OCI-LY3 (cell line): ENCODE data around the gene GSC2.

Experiments used
- H2AFZ ChIP-seq: fragments of 200-600, 300-600 bp; shearing (Covaris generic); 2 replicates; pipeline ENCODE4 v1.6.0; 2014; ENCODE audit warnings: antibody characterized with exemption, low read depth, low read length
- H3K27ac ChIP-seq: fragments of 200-600, 300-600 bp; sonication (generic); 2 replicates; pipeline ENCODE4 v1.5.1; 2014; ENCODE audit warnings: mild to moderate bottlenecking, low read length, moderate library complexity, mixed read lengths
- H3K27me3 ChIP-seq: fragments of 200-600, 300-600 bp; sonication (generic); 2 replicates; pipeline ENCODE4 v1.6.1; 2014; ENCODE audit warnings: low read depth, low read length, mixed read lengths
- H3K36me3 ChIP-seq: fragments of 200-600, 300-600 bp; sonication (generic); replicated peaks from 2 replicates; pipeline ENCODE3; 2014; ENCODE audit warnings: low read depth, low read length, mixed read lengths
- H3K4me1 ChIP-seq: fragments of 300-600, 200-600 bp; sonication (generic); 2 replicates; pipeline ENCODE4 v1.6.1; 2014; ENCODE audit warnings: low read length, mixed read lengths
- H3K4me2 ChIP-seq: fragments of 200-600, 300-600 bp; sonication (generic); 2 replicates; pipeline ENCODE4 v1.6.1; 2014; ENCODE audit warnings: low read length, mixed read lengths
- H3K4me3 ChIP-seq: fragments of 300-600, 200-600 bp; sonication (generic); 2 replicates; pipeline ENCODE4 v1.5.1; 2014; ENCODE audit warnings: antibody characterized with exemption, mild to moderate bottlenecking, low read length, moderate library complexity
- H3K79me2 ChIP-seq: fragments of 300-600, 200-600 bp; shearing (Covaris generic); 2 replicates; pipeline ENCODE4 v1.6.1; 2014; ENCODE audit warnings: mild to moderate bottlenecking, low read length, mixed read lengths
- H3K9ac ChIP-seq: fragments of 300-600, 200-600 bp; shearing (Covaris generic); 2 replicates; pipeline ENCODE4 v1.6.0; 2014; ENCODE audit warnings: mild to moderate bottlenecking, low read length, moderate library complexity
- H3K9me3 ChIP-seq: fragments of 200-600, 300-600 bp; shearing (Covaris generic); 2 replicates; pipeline ENCODE4 v1.6.1; 2014; ENCODE audit warnings: low read length, mixed read lengths; ENCODE audit not compliant: insufficient read depth
- H4K20me1 ChIP-seq: fragments of 200-600, 300-600 bp; sonication (generic); 2 replicates; pipeline ENCODE4 v1.6.1; 2016; ENCODE audit warnings: low read length, mixed read lengths; ENCODE audit not compliant: insufficient read depth
- EZH2phosphoT487 ChIP-seq: fragments of 200-600 bp; shearing (Covaris generic); IDR thresholded peaks from 2 replicates; pipeline ENCODE4 v1.6.1; 2018; ENCODE audit warnings: antibody characterized with exemption, mixed run types, low read depth
- TF ChIP-seq, protein P1 (sequence below): fragments of 200-600, 300-600 bp; sonication (generic); IDR thresholded peaks from 2 replicates; pipeline ENCODE4 v1.5.1; 2014; ENCODE audit warnings: antibody characterized with exemption, low read length, low read depth

Gene GSC2

DNA sequence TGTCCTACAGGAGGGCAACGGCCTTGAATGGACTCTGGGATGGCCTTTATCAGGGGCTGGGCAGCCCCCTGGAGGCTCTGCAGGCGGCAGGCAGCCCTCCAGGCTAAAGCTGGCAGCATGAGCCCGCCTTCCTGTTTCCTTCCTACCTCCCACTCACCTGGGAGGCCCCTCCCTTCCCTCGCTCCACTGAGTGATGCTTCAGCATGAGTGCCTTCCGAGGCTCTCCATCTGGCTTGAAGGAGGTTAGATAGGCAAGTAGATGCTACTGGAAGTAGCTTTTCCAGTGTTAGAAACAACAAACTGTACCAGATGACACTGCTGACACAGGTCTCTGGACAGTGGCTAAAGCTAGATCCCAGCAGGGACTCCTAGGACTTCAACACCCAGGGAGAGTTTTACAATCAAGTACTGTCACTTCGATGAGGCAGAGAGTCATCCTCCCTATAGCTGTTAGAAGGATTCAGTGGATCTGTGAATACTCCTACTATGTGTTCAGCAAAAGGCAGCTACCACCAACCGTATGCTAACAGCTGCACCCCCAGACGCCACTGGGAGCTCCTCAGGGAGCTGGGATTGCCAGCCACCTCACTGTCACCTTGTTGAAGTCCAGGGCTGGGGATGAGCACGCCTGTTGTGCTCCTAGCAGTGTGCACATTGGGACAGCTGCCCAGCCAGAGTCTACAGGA, 32.5 kb upstream of the GSC2 start:
- H3K4me2 ChIP-seq = no peak overlapping the region

DNA sequence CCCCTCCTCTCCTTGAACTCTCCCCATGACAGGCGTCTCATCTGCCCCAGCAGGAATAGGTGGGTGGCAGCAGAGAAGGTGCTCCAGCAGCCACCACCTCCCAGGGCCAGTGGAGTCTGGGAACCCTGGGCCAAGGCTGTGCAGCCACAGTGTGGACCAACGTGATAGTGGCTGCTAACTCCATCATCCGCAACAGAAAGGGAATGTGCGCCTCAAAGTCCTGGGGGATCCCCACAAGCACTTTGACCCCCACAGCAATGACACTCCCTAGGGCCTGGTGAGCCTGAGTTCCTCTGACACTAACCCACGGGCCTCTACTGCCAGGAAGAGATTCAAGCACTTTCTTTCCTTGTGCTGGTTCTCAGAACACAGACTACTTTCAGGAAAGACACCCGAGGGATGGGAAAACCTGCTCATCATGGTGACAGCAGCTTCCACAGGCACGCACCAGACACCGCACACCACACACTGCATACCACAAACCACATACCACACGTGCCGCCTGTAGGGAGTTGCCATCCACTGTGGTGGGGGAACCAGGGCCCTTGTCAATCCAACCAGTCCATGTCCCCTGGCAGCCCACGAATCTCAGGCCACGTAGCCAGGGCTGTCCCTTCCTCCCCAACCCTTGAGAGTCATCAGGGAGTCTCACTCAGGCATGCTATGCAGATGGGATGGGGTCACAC, 31.8 kb upstream of the GSC2 start:
- Histone ChIP-seq H3K4me2 (no peak overlapping the region), H3K27me3 (peaks cover 5% of the 10 kb centered on the region; the same call in 1 of the 2 replicates), H2AFZ (no peak overlapping the region), H3K4me3 (no peak overlapping the region), H3K27ac (no peak overlapping the region), H4K20me1 (no peaks in the 10 kb centered on the region), H3K9ac (no peak overlapping the region), H3K4me1 (peaks cover 13% of the 10 kb centered on the region), H3K9me3 (no peaks in the 10 kb centered on the region), H3K36me3 (no peaks in the 10 kb centered on the region), H3K79me2 (peaks cover 13% of the 10 kb centered on the region)
- TF ChIP-seq EZH2phosphoT487 = no peak
- TF ChIP-seq, protein P1, sequence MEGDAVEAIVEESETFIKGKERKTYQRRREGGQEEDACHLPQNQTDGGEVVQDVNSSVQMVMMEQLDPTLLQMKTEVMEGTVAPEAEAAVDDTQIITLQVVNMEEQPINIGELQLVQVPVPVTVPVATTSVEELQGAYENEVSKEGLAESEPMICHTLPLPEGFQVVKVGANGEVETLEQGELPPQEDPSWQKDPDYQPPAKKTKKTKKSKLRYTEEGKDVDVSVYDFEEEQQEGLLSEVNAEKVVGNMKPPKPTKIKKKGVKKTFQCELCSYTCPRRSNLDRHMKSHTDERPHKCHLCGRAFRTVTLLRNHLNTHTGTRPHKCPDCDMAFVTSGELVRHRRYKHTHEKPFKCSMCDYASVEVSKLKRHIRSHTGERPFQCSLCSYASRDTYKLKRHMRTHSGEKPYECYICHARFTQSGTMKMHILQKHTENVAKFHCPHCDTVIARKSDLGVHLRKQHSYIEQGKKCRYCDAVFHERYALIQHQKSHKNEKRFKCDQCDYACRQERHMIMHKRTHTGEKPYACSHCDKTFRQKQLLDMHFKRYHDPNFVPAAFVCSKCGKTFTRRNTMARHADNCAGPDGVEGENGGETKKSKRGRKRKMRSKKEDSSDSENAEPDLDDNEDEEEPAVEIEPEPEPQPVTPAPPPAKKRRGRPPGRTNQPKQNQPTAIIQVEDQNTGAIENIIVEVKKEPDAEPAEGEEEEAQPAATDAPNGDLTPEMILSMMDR = no peak

More for the DNA sequence above, 32.5 kb upstream of the GSC2 start:
- Histone ChIP-seq H4K20me1 (no peaks in the 10 kb centered on the region), H3K27ac (no peak overlapping the region), H2AFZ (no peak overlapping the region), H3K4me3 (no peak overlapping the region), H3K9me3 (no peaks in the 10 kb centered on the region), H3K4me1 (peaks cover 6% of the 10 kb centered on the region), H3K27me3 (peaks cover 5% of the 10 kb centered on the region; the same call in 1 of the 2 replicates), H3K79me2 (peaks cover 6% of the 10 kb centered on the region), H3K36me3 (no peaks in the 10 kb centered on the region), H3K9ac (no peak overlapping the region)
- TF ChIP-seq EZH2phosphoT487 = no peak
- TF ChIP-seq, protein P1 = no peak

GRCh38 chr22:19180740-19181410, 30.8 kb upstream of the GSC2 start:
- H3K4me1 ChIP-seq = peaks cover 13% of the 10 kb centered on the region
- H3K27ac ChIP-seq = no peak overlapping the region
- H4K20me1 ChIP-seq = no peaks in the 10 kb centered on the region
- H3K27me3 ChIP-seq = peaks cover 5% of the 10 kb centered on the region; the same call in 1 of the 2 replicates
- no peak overlapping the region for H3K4me2 ChIP-seq
- H3K36me3 ChIP-seq = peaks cover 3% of the 10 kb centered on the region
- H3K9me3 ChIP-seq = no peaks in the 10 kb centered on the region
- no peak overlapping the region for H3K9ac ChIP-seq
- H3K79me2 ChIP-seq = peaks cover 14% of the 10 kb centered on the region
- H3K4me3 ChIP-seq = no peak overlapping the region
- no peak overlapping the region for H2AFZ ChIP-seq
- TF ChIP-seq, protein P1 = no peak
- no peak for TF ChIP-seq EZH2phosphoT487

DNA sequence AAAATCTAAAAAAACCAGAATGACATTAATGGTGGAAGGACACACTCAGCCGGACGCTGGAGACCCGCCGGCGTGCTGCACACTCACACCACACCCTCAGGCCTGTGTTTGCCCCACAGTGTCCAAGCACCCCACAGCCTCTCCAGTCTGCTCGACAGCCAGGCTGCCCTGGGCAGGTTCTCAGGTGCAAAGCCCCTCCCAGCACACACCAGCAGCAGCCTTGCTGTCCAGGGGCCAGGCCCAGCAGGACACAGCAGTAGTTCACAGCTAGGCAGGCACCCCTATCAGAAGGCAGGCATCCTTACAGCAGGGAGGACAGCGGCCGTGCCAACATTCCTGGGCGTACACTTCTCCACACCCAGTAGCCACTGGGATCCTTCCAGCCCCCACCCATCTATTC, 30.1 kb upstream of the GSC2 start:
- H3K4me2 ChIP-seq = no peak overlapping the region
- H3K4me3 ChIP-seq = no peak overlapping the region
- H3K36me3 ChIP-seq = peaks cover 5% of the 10 kb centered on the region
- peaks cover 13% of the 10 kb centered on the region for H3K4me1 ChIP-seq
- peaks cover 21% of the 10 kb centered on the region for H3K79me2 ChIP-seq
- H3K27ac ChIP-seq = no peak overlapping the region
- H2AFZ ChIP-seq = no peak overlapping the region
- no peaks in the 10 kb centered on the region for H3K9me3 ChIP-seq
- TF ChIP-seq, protein P1 = no peak
- no peak for TF ChIP-seq EZH2phosphoT487
- H4K20me1 ChIP-seq = 0 out of 2 replicates have a peak, but pooled peaks cover 3% of the 10 kb centered on the region
- H3K9ac ChIP-seq = no peak overlapping the region
- peaks cover 5% of the 10 kb centered on the region; the same call in 1 of the 2 replicates for H3K27me3 ChIP-seq
